Liver (tissue), 3 donors: Measurements from ENCODE around the gene ZNF669.
"Not testable (repeated sequence)": the region's sequence is repeated elsewhere in the genome, so short reads cannot be mapped to it uniquely, and the experiment has no call there.

Experiments
- ATF3 ChIP-seq: IDR thresholded peaks from 2 replicates; pipeline ENCODE4 v1.6.1; 2016; ENCODE audit warnings: antibody characterized with exemption
- CTCF ChIP-seq: fragments of 150-350 bp; IDR thresholded peaks from 2 replicates; pipeline ENCODE4 v1.5.1; 2017; ENCODE audit warnings: improper control_type of control experiment, low read depth, low read length; ENCODE audit not compliant: missing input control
- EGR1 ChIP-seq, 2 donors: IDR thresholded peaks; 2 replicates each; pipeline ENCODE4 v1.6.1; 2016 to 2018; ENCODE audit warnings: antibody characterized with exemption in 2 of 2, low read depth in 2 of 2
- FOXA2 ChIP-seq: IDR thresholded peaks from 2 replicates; pipeline ENCODE4 v1.6.1; 2016; ENCODE audit warnings: antibody characterized with exemption
- GABPA ChIP-seq, 2 donors: IDR thresholded peaks in 1 of 2; conservative IDR thresholded peaks in 1 of 2; 2 replicates each; pipeline ENCODE4 v1.6.1; 2016; ENCODE audit warnings: antibody characterized with exemption in 2 of 2, mild to moderate bottlenecking in 1 of 2, moderate library complexity in 1 of 2
- JUND ChIP-seq, 2 donors: IDR thresholded peaks; 2 replicates each; pipeline ENCODE4 v1.6.1; 2016; ENCODE audit warnings: antibody characterized with exemption in 2 of 2
- RAD21 ChIP-seq, 2 donors: IDR thresholded peaks; 2 replicates each; pipeline ENCODE4 v1.6.1; 2016; ENCODE audit warnings: antibody characterized with exemption in 2 of 2, mild to moderate bottlenecking in 2 of 2
- REST ChIP-seq: IDR thresholded peaks from 2 replicates; pipeline ENCODE4 v1.6.1; 2016; ENCODE audit warnings: antibody characterized with exemption, mild to moderate bottlenecking
- RXRA ChIP-seq, 2 donors: IDR thresholded peaks; 2 replicates each; pipeline ENCODE4 v1.6.1; 2017 to 2018; ENCODE audit warnings: antibody characterized with exemption in 2 of 2, mild to moderate bottlenecking in 1 of 2
- SP1 ChIP-seq: IDR thresholded peaks from 2 replicates; pipeline ENCODE4 v1.6.1; 2018; ENCODE audit warnings: antibody characterized with exemption, mild to moderate bottlenecking
- ZBTB33 ChIP-seq: IDR thresholded peaks from 2 replicates; pipeline ENCODE4 v1.6.1; 2016; ENCODE audit warnings: antibody characterized with exemption
- donor health status: healthy.
- donor health status: healthy.

- not testable (repeated sequence) for TF ChIP-seq GABPA (IDR thresholded peaks at IDR 0.05 in 1 of 2, conservative IDR thresholded peaks at IDR 0.05 in 1 of 2); CTCF; REST; JUND (IDR thresholded peaks at IDR 0.05); FOXA2; SP1; EGR1 (IDR thresholded peaks at IDR 0.05; ENCODE audit: low read depth in 2 of 2); RAD21 (IDR thresholded peaks at IDR 0.05); ZBTB33; ATF3; RXRA (IDR thresholded peaks at IDR 0.05)
Observed at GRCh38 chr1:247126166-247126565, 22.0 kb upstream of the ZNF669 start.
